Pancreas (tissue), 10 donors: ENCODE results near the gene HLA-C. TPM values are rescaled to one million over a fixed set of nuclear protein-coding genes. Genes with fewer than 3 reads are reported as not detected.

Experiments used
- ATAC-seq, 4 donors: fragments of 200-7000 bp; cut with Tn5 transposase; one replicate each; pipeline versions ENCODE4 v1.8.0 to v1.9.1; 2020; ENCODE audit warnings: mild to moderate bottlenecking in 4 of 4, moderate library complexity in 4 of 4
- DNase-seq, 6 donors: peaks; one replicate each; pipeline ENCODE4 v3.0.0-alpha.2; 2020
- FAIRE-seq: peaks from 2 replicates; lab custom pipeline; 2012; peaks lifted over from hg19 to GRCh38; lab: Jason Lieb, UNC
- H3K27ac ChIP-seq, 4 donors: fragments of 200-600 bp; sonication (generic); 1 replicate in 3 of 4; 2 replicates in 1 of 4; pipeline versions ENCODE4 v1.5.0 to v1.8.0; 2020
- H3K27me3 ChIP-seq, 4 donors: fragments of 200-600 bp; one replicate each; pipeline ENCODE4 v1.8.0; 2021
- H3K36me3 ChIP-seq, 3 donors: fragments of 200-600 bp; sonication (generic) in 1 of 3; one replicate each; pipeline versions ENCODE4 v1.5.0 to v1.8.0; 2020 to 2021
- H3K4me1 ChIP-seq, 3 donors: fragments of 200-600 bp; one replicate each; pipeline ENCODE4 v1.8.0; 2021
- H3K4me3 ChIP-seq, 4 donors: fragments of 200-600 bp; sonication (generic) in 2 of 4; one replicate each; pipeline versions ENCODE4 v1.5.0 to v1.8.0; 2020 to 2021
- H3K9me3 ChIP-seq, 4 donors: fragments of 200-600 bp; one replicate each; pipeline ENCODE4 v1.8.0; 2021
- CTCF ChIP-seq, 4 donors: fragments of 200-600 bp; sonication (generic) in 3 of 4; IDR thresholded peaks; one replicate each; pipeline versions ENCODE4 v1.5.0 to v1.8.0; 2021; ENCODE audit warnings: antibody characterized with exemption in 4 of 4
- WGBS, 2 donors: extraction: QIAGEN DNeasy Blood & Tissue Kit; methylation state at CpG; one replicate each; pipeline ENCODE4 v1.1.7; 2013; 5-methylcytosine and 5-hydroxymethylcytosine counted together
- intact Hi-C, 3 donors: fragments of 100-400 bp; cut with DNase I; formaldehyde crosslinking; loops; one replicate each; pipeline versions ENCODE4 v1.11.1 to v1.14.2; 2022
- polyA plus RNA-seq, 2 donors: library from polyadenylated mRNA; stranded (reverse); fragments of 200-250 nt; gene quantifications; one replicate each; pipeline ENCODE4 v1.2.3, GENCODE V29; 2013
- total RNA-seq, 6 donors: library from RNA; stranded (reverse); fragmentation: NEBNext Ultra II Directional in 4 of 6; extraction: Animal tissue kit (Norgen Biotek cat#: 25700) in 4 of 6; gene quantifications; one replicate each; pipeline versions ENCODE4 v1.2.1 to v1.2.4, GENCODE V29; 2021 to 2023
- donor health status: healthy with polysubstance abuse.
- donor health status: DM: no; HTN: no; CAD: no; lungs with moderate emphysema.
- donor health status: DM: no; HTN: no; CAD: no.
- donor health status: control.
- donor health status: control.
- donor health status: Bipolar disorder and iron deficiency.
- donor health status: DM: yes; HTN: yes; CAD: no.
- donor health status: DM: no; HTN: no; CAD: no.
- donor health status: DM: no; HTN: no; CAD: no.
- donor health status: DM: yes; HTN: yes; CAD: no.

The HLA-C gene
- total and polyA plus RNA-seq, 8 donors = 135 to 297 (median 173) TPM

GRCh38 chr6:31299947-31300346 lies 28.1 kb upstream of the HLA-C start:
- ATAC-seq (no peak), DNase-seq (no peak), FAIRE-seq (no peak)
- no peak overlapping the region for H3K27ac ChIP-seq
- no peaks in the 10 kb centered on the region for H3K27me3 ChIP-seq
- intact Hi-C loops = no loop called here
- H3K4me1 ChIP-seq = no peaks in the 10 kb centered on the region
- no peaks in the 10 kb centered on the region for H3K9me3 ChIP-seq
- no peaks in the 10 kb centered on the region for H3K36me3 ChIP-seq
- no peak overlapping the region for H3K4me3 ChIP-seq
- TF ChIP-seq CTCF (IDR thresholded peaks at IDR 0.05) = no peak
- 26 to 47% methylated on average over 3 of the region's 3 CpGs for WGBS, 2 donors

- Histone ChIP-seq H3K36me3 (no peaks in the 10 kb centered on the region), H3K27me3 (no peaks in the 10 kb centered on the region), H3K4me1 (no peaks in the 10 kb centered on the region), H3K4me3 (no peak overlapping the region), H3K9me3 (no peaks in the 10 kb centered on the region), H3K27ac (no peak overlapping the region)
- WGBS, 2 donors = 6 to 8% methylated on average over 2 of the region's 2 CpGs
- ATAC-seq (no peak), DNase-seq (no peak), FAIRE-seq (no peak)
- intact Hi-C loops = no loop called here
- no peak for TF ChIP-seq CTCF (IDR thresholded peaks at IDR 0.05)
Observed at GRCh38 chr6:31299511-31299910, 27.6 kb upstream of the HLA-C start.

- no peaks in the 10 kb centered on the region for H3K9me3 ChIP-seq
- WGBS, 2 donors = 46 to 52% methylated on average over 3 of the region's 3 CpGs
- TF ChIP-seq CTCF (IDR thresholded peaks at IDR 0.05) = no peak
- H3K36me3 ChIP-seq = no peaks in the 10 kb centered on the region
- no peak overlapping the region for H3K27ac ChIP-seq
- H3K27me3 ChIP-seq = no peaks in the 10 kb centered on the region
- DNase-seq = no peak
- no peak for FAIRE-seq
- intact Hi-C loops = no loop called here
- H3K4me1 ChIP-seq = no peaks in the 10 kb centered on the region
- no peak for ATAC-seq
- H3K4me3 ChIP-seq = no peak overlapping the region
Observed at GRCh38 chr6:31294056-31294455, 22.2 kb upstream of the HLA-C start.

GRCh38 chr6:31293343-31293742 lies 21.5 kb upstream of the HLA-C start:
- FAIRE-seq (no peak), ATAC-seq (peak in 1 of 4 donors; percentile 36), DNase-seq (no peak)
- H3K4me1 ChIP-seq = no peaks in the 10 kb centered on the region
- H3K36me3 ChIP-seq = no peaks in the 10 kb centered on the region
- WGBS, 2 donors = 13 to 24% methylated on average over 5 of the region's 5 CpGs
- H3K9me3 ChIP-seq = no peaks in the 10 kb centered on the region
- no peak overlapping the region for H3K4me3 ChIP-seq
- no peak for TF ChIP-seq CTCF (IDR thresholded peaks at IDR 0.05)
- no peak overlapping the region for H3K27ac ChIP-seq
- intact Hi-C loops = no loop called here
- no peaks in the 10 kb centered on the region for H3K27me3 ChIP-seq

GRCh38 chr6:31289788-31290187 lies 17.9 kb upstream of the HLA-C start:
- H3K36me3 ChIP-seq = no peaks in the 10 kb centered on the region
- DNase-seq (no peak), ATAC-seq (no peak), FAIRE-seq (no peak)
- no peaks in the 10 kb centered on the region for H3K27me3 ChIP-seq
- no peak overlapping the region for H3K4me3 ChIP-seq
- no peaks in the 10 kb centered on the region for H3K9me3 ChIP-seq
- no peaks in the 10 kb centered on the region for H3K4me1 ChIP-seq
- intact Hi-C loops = loop anchor here in 1 of 3 donors (10.0 kb wide), 1 partner anchor 65 kb away; the partner anchor contains the start of gene HLA-B
- TF ChIP-seq CTCF (IDR thresholded peaks at IDR 0.05) = no peak
- H3K27ac ChIP-seq = no peak overlapping the region
